ENCODE data around the gene TNRC18. TPM values are rescaled to one million over a fixed set of nuclear protein-coding genes. Genes with fewer than 3 reads are reported as not detected.

TNRC18 gene
- total and polyA plus RNA-seq, 2 of the 8 experiments (the other 6 are each of a cell fraction or from before 2014, with no cell fraction given): 1.7 to 8.6 TPM

- H3K36me3 ChIP-seq (ENCODE audit: control insufficient read depth in 2 of 4, insufficient read depth in 4 of 4, low read length in 3 of 4): peaks cover 0 to 16% (median 0%) of the 10 kb centered on the region in 4 experiments; a peak in 1 of 8 replicates
- no peaks in the 10 kb centered on the region for H3K9me3 ChIP-seq (ENCODE audit: insufficient read depth in 2 of 2, low read depth in 1 of 2, low read length in 1 of 2)
- no peak overlapping the region for H4K8ac ChIP-seq (ENCODE audit: extremely low read depth, insufficient read depth, low read length)
- no peak overlapping the region for H2AK5ac ChIP-seq (ENCODE audit: low read depth, low read length)
- no peak overlapping the region for H3K9ac ChIP-seq (replicated peaks in 1 of 4; ENCODE audit: extremely low read depth in 1 of 4, low read depth in 3 of 4, low read length in 3 of 4)
- peak overlapping the region; percentile 16; the same call in 1 of the 2 replicates for H2BK5ac ChIP-seq (ENCODE audit: low read depth, low read length)
- DNase-seq (ENCODE audit: low read depth in 1 of 2, low spot score in 2 of 2) (no peak), FAIRE-seq (no peak)
- no peak overlapping the region for H3K27ac ChIP-seq (ENCODE audit: low read depth, low read length)
- H3K14ac ChIP-seq (ENCODE audit: insufficient read length): no peak overlapping the region
- H3K23me2 ChIP-seq (ENCODE audit: low read depth, low read length): peaks cover 18% of the 10 kb centered on the region
- POLR2A ChIA-PET (ENCODE audit: partially characterized antibody): interaction anchor here (1.8 kb wide), 1 partner anchor 32 kb away, joined by 4 read pairs; no protein-coding TSS in a partner anchor
- peaks cover 5 to 11% of the 10 kb centered on the region in 2 experiments for H4K20me1 ChIP-seq (replicated peaks in 1 of 2; ENCODE audit: control insufficient read depth in 1 of 2, insufficient read depth in 2 of 2, low read length in 2 of 2)
- no peak overlapping the region for H3K23ac ChIP-seq (ENCODE audit: insufficient read length)
- H2BK12ac ChIP-seq (ENCODE audit: low read depth, low read length): peak overlapping the region; percentile 69; the same call in 1 of the 2 replicates
- no peak overlapping the region for H2BK120ac ChIP-seq (replicated peaks; ENCODE audit: low read depth, low read length)
- H2BK20ac ChIP-seq (ENCODE audit: low read length): 0 out of 2 replicates have a peak overlapping the region, but pooled peaks have one; percentile 18
- peak overlapping the region; percentile 81 to 91 for H3K4me2 ChIP-seq (ENCODE audit: insufficient read depth in 1 of 2, low read depth in 2 of 2, low read length in 2 of 2)
- H3K79me2 ChIP-seq (ENCODE audit: control insufficient read depth in 1 of 2, insufficient read depth in 2 of 2, low read length in 2 of 2): no peaks in the 10 kb centered on the region
- peak overlapping the region in 3 of 4 experiments; percentile 2 to 52 (median 17); a peak in 4 of 8 replicates for H3K4me3 ChIP-seq (ENCODE audit: extremely low read depth in 1 of 4, insufficient read depth in 2 of 4, low read depth in 3 of 4, low read length in 4 of 4)
- 19% methylated on average over 6 of the region's 6 CpGs; no CpG with 5 or more reads in 1 of the 2 experiments for WGBS, 2 experiments (ENCODE audit: extremely low coverage in 1 of 2, insufficient coverage in 1 of 2, insufficient read length in 1 of 2, insufficient replicate concordance in 2 of 2, low coverage in 1 of 2, low lambda C conversion rate in 2 of 2, missing lambda C conversion rate in 1 of 2)
- no peak overlapping the region for H4K5ac ChIP-seq (ENCODE audit: insufficient read length, low read depth, low read length)
- H3K79me1 ChIP-seq (ENCODE audit: low read depth, low read length): no peaks in the 10 kb centered on the region; the same call in 1 of the 2 replicates
- H4K91ac ChIP-seq (replicated peaks; ENCODE audit: insufficient read length, low read length): no peak overlapping the region
- H3K56ac ChIP-seq (replicated peaks; ENCODE audit: insufficient read length, low read depth, low read length): no peak overlapping the region
- 0 out of 2 replicates have a peak overlapping the region, but pooled peaks have one; percentile 71 for H3K18ac ChIP-seq (ENCODE audit: extremely low read depth, low read length)
- H3K4ac ChIP-seq (replicated peaks; ENCODE audit: insufficient read length, low read depth, low read length): no peak overlapping the region
- TF ChIP-seq CBX8 (IDR thresholded peaks at IDR 0.05; ENCODE audit: borderline replicate concordance, low read depth, low read length): no peak
- TF ChIP-seq RAD21 (IDR thresholded peaks at IDR 0.05 in 1 of 2, conservative IDR thresholded peaks at IDR 0.05 in 1 of 2; ENCODE audit: low read depth in 2 of 2, low read length in 2 of 2): no peak
- TF ChIP-seq BCL11A (IDR thresholded peaks at IDR 0.05; ENCODE audit: low read depth in 2 of 2, low read length in 2 of 2): no peak
- no peak for TF ChIP-seq SIRT6 (IDR thresholded peaks at IDR 0.05; ENCODE audit: low read length)
- CTCF ChIA-PET (ENCODE audit: partially characterized antibody): interaction anchor here (1.4 to 1.7 kb wide), 2 partner anchors 25 to 76 kb away, joined by 3 to 6 read pairs; no protein-coding TSS in a partner anchor
- no peak overlapping the region for H2BK15ac ChIP-seq (ENCODE audit: low read length)
- peaks cover 10 to 41% (median 22%) of the 10 kb centered on the region in 4 experiments for H3K4me1 ChIP-seq (replicated peaks in 1 of 4; ENCODE audit: control insufficient read depth in 3 of 4, insufficient read depth in 4 of 4, low read length in 3 of 4)
- peaks cover 39 to 70% (median 67%) of the 10 kb centered on the region in 4 experiments for H3K27me3 ChIP-seq (replicated peaks in 1 of 4; ENCODE audit: control insufficient read depth in 3 of 4, extremely low read depth in 1 of 4, insufficient read depth in 3 of 4, low read length in 3 of 4)
- H2AFZ ChIP-seq (ENCODE audit: low read length): no peak overlapping the region
Observed at GRCh38 chr7:5418285-5418582, 5.4 kb downstream of the TNRC18 start.
